WTC11 (cell line): ENCODE results near the gene SBK3. TPM values are rescaled to one million over a fixed set of nuclear protein-coding genes. Genes with fewer than 3 reads are reported as not detected.

Experiments used
- ATAC-seq: fragments of 200-7000 bp; cut with Tn5 transposase; 2 replicates; pipeline ENCODE4 v1.10.0; 2021; ENCODE audit warnings: mild to moderate bottlenecking, moderate library complexity
- CTCF ChIA-PET: fragments of 300-600 bp; sonication (Branson Sonifier 250); formaldehyde crosslinking; loops from one replicate; lab custom pipeline; 2021; ENCODE audit warnings: antibody characterized with exemption; lab: Charles Lee
- POLR2A ChIA-PET: fragments of 350-600 bp; sonication (Branson Sonifier 250); formaldehyde crosslinking; loops from one replicate; lab custom pipeline; 2021; ENCODE audit warnings: antibody characterized with exemption; lab: Charles Lee
- DNase-seq: peaks from one replicate; pipeline ENCODE4 v3.0.0; 2021; ENCODE audit warnings: low spot score
- H3K27ac Mint-ChIP-seq: 2 replicates; pipeline ENCODE4 v1.8.0; 2021; ENCODE audit warnings: mixed read lengths
- H3K27me3 Mint-ChIP-seq: 2 replicates; pipeline ENCODE4 v1.8.0; 2021; ENCODE audit warnings: low read depth, mild to moderate bottlenecking, moderate library complexity, mixed read lengths
- H3K36me3 Mint-ChIP-seq: 2 replicates; pipeline ENCODE4 v1.8.0; 2021; ENCODE audit warnings: mixed read lengths
- H3K4me1 Mint-ChIP-seq: 2 replicates; pipeline ENCODE4 v1.8.0; 2022; ENCODE audit warnings: mixed read lengths
- H3K4me3 Mint-ChIP-seq: 2 replicates; pipeline ENCODE4 v1.8.0; 2021; ENCODE audit warnings: mild to moderate bottlenecking, moderate library complexity, mixed read lengths
- H3K9me3 Mint-ChIP-seq: 2 replicates; pipeline ENCODE4 v1.8.0; 2021; ENCODE audit warnings: mixed read lengths
- ATF1 ChIP-seq: sonication (generic); formaldehyde crosslinking; IDR thresholded peaks from 2 replicates; pipeline ENCODE4 v1.8.1; 2023; ENCODE audit warnings: mild to moderate bottlenecking, moderate library complexity, missing genetic modification reagents
- CBFB ChIP-seq: sonication (generic); formaldehyde crosslinking; IDR thresholded peaks from 2 replicates; pipeline ENCODE4 v1.8.1; 2022; ENCODE audit warnings: mild to moderate bottlenecking, low read depth, missing genetic modification reagents
- FOXP4 ChIP-seq: sonication (generic); formaldehyde crosslinking; IDR thresholded peaks from 2 replicates; pipeline ENCODE4 v1.8.0; 2022; ENCODE audit warnings: mild to moderate bottlenecking, missing genetic modification reagents
- GTF2I ChIP-seq: fragments of 250-450 bp; sonication (Bioruptor Pico); conservative IDR thresholded peaks from 2 replicates; pipeline ENCODE4 v1.4.0; 2021; ENCODE audit warnings: mild to moderate bottlenecking
- HMGA2 ChIP-seq: fragments of 250-450 bp; sonication (Bioruptor Pico); IDR thresholded peaks from 2 replicates; pipeline ENCODE4 v1.4.0; 2021; ENCODE audit warnings: mild to moderate bottlenecking, moderate library complexity
- JAZF1 ChIP-seq: fragments of 250-450 bp; sonication (Bioruptor Pico); IDR thresholded peaks from 2 replicates; pipeline ENCODE4 v1.9.0; 2021; ENCODE audit warnings: moderate library complexity, mild to moderate bottlenecking, inconsistent platforms
- JUN ChIP-seq: sonication (generic); formaldehyde crosslinking; IDR thresholded peaks from 2 replicates; pipeline ENCODE4 v1.8.0; 2023; ENCODE audit warnings: mild to moderate bottlenecking, missing genetic modification reagents
- NFYB ChIP-seq: sonication (generic); formaldehyde crosslinking; conservative IDR thresholded peaks from 2 replicates; pipeline ENCODE4 v1.8.0; 2022; ENCODE audit warnings: low read depth, missing genetic modification reagents
- NR1H2 ChIP-seq: sonication (generic); formaldehyde crosslinking; IDR thresholded peaks from 2 replicates; pipeline ENCODE4 v1.9.0; 2021; ENCODE audit warnings: mild to moderate bottlenecking, moderate library complexity, missing genetic modification reagents
- OVOL2 ChIP-seq: fragments of 250-450 bp; sonication (Bioruptor Pico); IDR thresholded peaks from 2 replicates; pipeline ENCODE4 v1.9.0; 2021; ENCODE audit warnings: mild to moderate bottlenecking, borderline replicate concordance
- TEAD1 ChIP-seq: sonication (generic); formaldehyde crosslinking; IDR thresholded peaks from 2 replicates; pipeline ENCODE4 v1.8.0; 2022; ENCODE audit warnings: mild to moderate bottlenecking, missing genetic modification reagents
- ZBTB43 ChIP-seq: sonication (generic); formaldehyde crosslinking; IDR thresholded peaks from 2 replicates; pipeline ENCODE4 v1.8.1; 2023; ENCODE audit warnings: mild to moderate bottlenecking, missing genetic modification reagents
- ZNF281 ChIP-seq: sonication (generic); formaldehyde crosslinking; IDR thresholded peaks from 2 replicates; pipeline ENCODE4 v1.8.0; 2023; ENCODE audit warnings: mild to moderate bottlenecking, missing genetic modification reagents
- ZNF317 ChIP-seq: sonication (generic); formaldehyde crosslinking; IDR thresholded peaks from 2 replicates; pipeline ENCODE4 v1.8.1; 2023; ENCODE audit warnings: low read depth, mild to moderate bottlenecking, moderate library complexity, missing genetic modification reagents, borderline replicate concordance
- total RNA-seq: library from RNA; stranded (reverse); gene quantifications from 3 replicates; pipeline ENCODE4 v1.2.3, GENCODE V29; 2021
- TF ChIP-seq, protein P1 (sequence below): fragments of 250-450 bp; sonication (Bioruptor Pico); IDR thresholded peaks from 2 replicates; pipeline ENCODE4 v1.9.0; 2021; ENCODE audit warnings: mild to moderate bottlenecking, borderline replicate concordance
- TF ChIP-seq, protein P2 (sequence below): sonication (generic); formaldehyde crosslinking; IDR thresholded peaks from 2 replicates; pipeline ENCODE4 v1.8.1; 2022; ENCODE audit warnings: mild to moderate bottlenecking, moderate library complexity, missing genetic modification reagents
- TF ChIP-seq, protein P3 (sequence below): sonication (generic); formaldehyde crosslinking; IDR thresholded peaks from 2 replicates; pipeline ENCODE4 v1.8.1; 2022; ENCODE audit warnings: low read depth, missing genetic modification reagents, borderline replicate concordance

The SBK3 gene
- total RNA-seq, 1 experiment from 2014 or later, result 0.90 TPM

GRCh38 chr19:55542292-55542855 lies 3.0 kb downstream of the SBK3 start (continued):
- TF ChIP-seq OVOL2 (CRISPR knock-in tag) (no peak), NFYB (CRISPR knock-in tag) (no peak), ZBTB43 (no peak), GTF2I (CRISPR knock-in tag) (no peak), ATF1 (CRISPR knock-in tag) (no peak), ZNF281 (no peak)

DNA sequence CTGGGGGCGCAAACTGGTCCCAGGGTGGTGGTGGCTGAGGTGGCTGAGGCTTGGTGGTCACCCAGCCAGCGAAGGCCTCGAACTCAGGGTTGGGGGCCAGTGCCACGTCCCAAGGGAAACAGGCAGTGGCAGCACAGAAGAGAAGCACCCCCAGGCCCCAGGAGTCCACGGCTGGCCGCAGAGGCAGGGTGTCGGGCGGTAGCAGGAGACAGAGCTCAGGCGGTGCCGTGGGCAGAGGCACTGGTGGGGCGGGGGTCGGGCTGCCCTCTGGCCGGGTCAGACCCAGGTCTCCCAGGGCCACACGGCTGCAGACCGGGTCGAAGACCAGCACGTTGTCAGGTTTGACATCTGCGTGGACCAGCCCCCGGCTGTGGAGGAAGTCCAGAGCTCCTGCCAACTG lies 4.3 kb downstream of the SBK3 start:
- no peaks in the 10 kb centered on the region for H3K36me3 Mint-ChIP-seq
- H3K27me3 Mint-ChIP-seq, result peaks cover 7% of the 10 kb centered on the region
- H3K27ac Mint-ChIP-seq, result no peak overlapping the region
- H3K4me3 Mint-ChIP-seq, result no peak overlapping the region
- TF ChIP-seq, protein P1, sequence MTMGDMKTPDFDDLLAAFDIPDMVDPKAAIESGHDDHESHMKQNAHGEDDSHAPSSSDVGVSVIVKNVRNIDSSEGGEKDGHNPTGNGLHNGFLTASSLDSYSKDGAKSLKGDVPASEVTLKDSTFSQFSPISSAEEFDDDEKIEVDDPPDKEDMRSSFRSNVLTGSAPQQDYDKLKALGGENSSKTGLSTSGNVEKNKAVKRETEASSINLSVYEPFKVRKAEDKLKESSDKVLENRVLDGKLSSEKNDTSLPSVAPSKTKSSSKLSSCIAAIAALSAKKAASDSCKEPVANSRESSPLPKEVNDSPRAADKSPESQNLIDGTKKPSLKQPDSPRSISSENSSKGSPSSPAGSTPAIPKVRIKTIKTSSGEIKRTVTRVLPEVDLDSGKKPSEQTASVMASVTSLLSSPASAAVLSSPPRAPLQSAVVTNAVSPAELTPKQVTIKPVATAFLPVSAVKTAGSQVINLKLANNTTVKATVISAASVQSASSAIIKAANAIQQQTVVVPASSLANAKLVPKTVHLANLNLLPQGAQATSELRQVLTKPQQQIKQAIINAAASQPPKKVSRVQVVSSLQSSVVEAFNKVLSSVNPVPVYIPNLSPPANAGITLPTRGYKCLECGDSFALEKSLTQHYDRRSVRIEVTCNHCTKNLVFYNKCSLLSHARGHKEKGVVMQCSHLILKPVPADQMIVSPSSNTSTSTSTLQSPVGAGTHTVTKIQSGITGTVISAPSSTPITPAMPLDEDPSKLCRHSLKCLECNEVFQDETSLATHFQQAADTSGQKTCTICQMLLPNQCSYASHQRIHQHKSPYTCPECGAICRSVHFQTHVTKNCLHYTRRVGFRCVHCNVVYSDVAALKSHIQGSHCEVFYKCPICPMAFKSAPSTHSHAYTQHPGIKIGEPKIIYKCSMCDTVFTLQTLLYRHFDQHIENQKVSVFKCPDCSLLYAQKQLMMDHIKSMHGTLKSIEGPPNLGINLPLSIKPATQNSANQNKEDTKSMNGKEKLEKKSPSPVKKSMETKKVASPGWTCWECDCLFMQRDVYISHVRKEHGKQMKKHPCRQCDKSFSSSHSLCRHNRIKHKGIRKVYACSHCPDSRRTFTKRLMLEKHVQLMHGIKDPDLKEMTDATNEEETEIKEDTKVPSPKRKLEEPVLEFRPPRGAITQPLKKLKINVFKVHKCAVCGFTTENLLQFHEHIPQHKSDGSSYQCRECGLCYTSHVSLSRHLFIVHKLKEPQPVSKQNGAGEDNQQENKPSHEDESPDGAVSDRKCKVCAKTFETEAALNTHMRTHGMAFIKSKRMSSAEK (CRISPR knock-in tag), result no peak
- TF ChIP-seq JAZF1 (CRISPR knock-in tag), result no peak
- TF ChIP-seq CBFB, result no peak
- no peak for TF ChIP-seq HMGA2 (CRISPR knock-in tag)
- TF ChIP-seq, protein P2, sequence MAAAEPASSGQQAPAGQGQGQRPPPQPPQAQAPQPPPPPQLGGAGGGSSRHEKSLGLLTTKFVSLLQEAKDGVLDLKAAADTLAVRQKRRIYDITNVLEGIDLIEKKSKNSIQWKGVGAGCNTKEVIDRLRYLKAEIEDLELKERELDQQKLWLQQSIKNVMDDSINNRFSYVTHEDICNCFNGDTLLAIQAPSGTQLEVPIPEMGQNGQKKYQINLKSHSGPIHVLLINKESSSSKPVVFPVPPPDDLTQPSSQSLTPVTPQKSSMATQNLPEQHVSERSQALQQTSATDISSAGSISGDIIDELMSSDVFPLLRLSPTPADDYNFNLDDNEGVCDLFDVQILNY, result no peak
- TF ChIP-seq ZNF317, result no peak
- TF ChIP-seq FOXP4 (CRISPR knock-in tag), result no peak
- TF ChIP-seq, protein P3, sequence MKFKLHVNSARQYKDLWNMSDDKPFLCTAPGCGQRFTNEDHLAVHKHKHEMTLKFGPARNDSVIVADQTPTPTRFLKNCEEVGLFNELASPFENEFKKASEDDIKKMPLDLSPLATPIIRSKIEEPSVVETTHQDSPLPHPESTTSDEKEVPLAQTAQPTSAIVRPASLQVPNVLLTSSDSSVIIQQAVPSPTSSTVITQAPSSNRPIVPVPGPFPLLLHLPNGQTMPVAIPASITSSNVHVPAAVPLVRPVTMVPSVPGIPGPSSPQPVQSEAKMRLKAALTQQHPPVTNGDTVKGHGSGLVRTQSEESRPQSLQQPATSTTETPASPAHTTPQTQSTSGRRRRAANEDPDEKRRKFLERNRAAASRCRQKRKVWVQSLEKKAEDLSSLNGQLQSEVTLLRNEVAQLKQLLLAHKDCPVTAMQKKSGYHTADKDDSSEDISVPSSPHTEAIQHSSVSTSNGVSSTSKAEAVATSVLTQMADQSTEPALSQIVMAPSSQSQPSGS (CRISPR knock-in tag), result no peak
- TF ChIP-seq NFYB (CRISPR knock-in tag), result no peak
- no peak for TF ChIP-seq JUN
- no peak for TF ChIP-seq NR1H2 (CRISPR knock-in tag)
- TF ChIP-seq TEAD1 (CRISPR knock-in tag), result no peak
- peaks cover 20% of the 10 kb centered on the region for H3K4me1 Mint-ChIP-seq
- POLR2A ChIA-PET, result interaction anchor here (2.7 kb wide), 1 partner anchor 9 kb away, joined by 9 read pairs; no protein-coding TSS in a partner anchor
- peaks cover 14% of the 10 kb centered on the region for H3K9me3 Mint-ChIP-seq
- CTCF ChIA-PET, result interaction anchor here (1.3 kb wide), 1 partner anchor 65 kb away, joined by 3 read pairs; the partner anchor contains the start of gene ZNF865
- no peak for DNase-seq
- ATAC-seq, result no peak
